Small intestine (tissue), 7 donors: ENCODE results near the gene ZNF318. TPM values are rescaled to one million over a fixed set of nuclear protein-coding genes. Genes with fewer than 3 reads are reported as not detected.
A peak's percentile ranks its signal among the peaks of the same experiment; 100 is the strongest.
"Not testable (repeated sequence)": the region's sequence is repeated elsewhere in the genome, so short reads cannot be mapped to it uniquely, and the experiment has no call there.

Experiments used
- DNase-seq, 2 donors: peaks; one replicate each; pipeline versions ENCODE4 v3.0.0 to v3.0.0-alpha.2; 2013
- FAIRE-seq: peaks from 2 replicates; lab custom pipeline; 2012; peaks lifted over from hg19 to GRCh38; lab: Jason Lieb, UNC
- H3K27ac ChIP-seq, 3 donors: one replicate each; pipeline ENCODE4 v1.5.1; 2013; ENCODE audit warnings: low read length in 2 of 3, mild to moderate bottlenecking in 2 of 3, control low read depth in 1 of 3, inconsistent platforms in 1 of 3, low read depth in 1 of 3, moderate library complexity in 1 of 3
- H3K27me3 ChIP-seq, 3 donors: one replicate each; pipeline ENCODE4 v1.6.1; 2013; ENCODE audit warnings: low read length in 3 of 3, inconsistent platforms in 1 of 3; ENCODE audit not compliant: control insufficient read depth in 3 of 3, insufficient read depth in 3 of 3
- H3K36me3 ChIP-seq, 3 donors: one replicate each; pipeline ENCODE4 v1.6.1; 2013; ENCODE audit warnings: low read length in 3 of 3, inconsistent platforms in 1 of 3, low read depth in 1 of 3, mild to moderate bottlenecking in 1 of 3, moderate library complexity in 1 of 3; ENCODE audit not compliant: control insufficient read depth in 3 of 3, insufficient read depth in 2 of 3
- H3K4me1 ChIP-seq, 3 donors: one replicate each; pipeline ENCODE4 v1.6.1; 2013; ENCODE audit warnings: low read length in 2 of 3, inconsistent platforms in 1 of 3, low read depth in 1 of 3, mild to moderate bottlenecking in 1 of 3, moderate library complexity in 1 of 3; ENCODE audit not compliant: control insufficient read depth in 3 of 3, insufficient read depth in 2 of 3
- H3K4me3 ChIP-seq, 3 donors: one replicate each; pipeline ENCODE4 v1.5.1; 2013; ENCODE audit warnings: low read length in 3 of 3, control low read depth in 1 of 3, inconsistent platforms in 1 of 3, low read depth in 1 of 3, mild to moderate bottlenecking in 1 of 3, moderate library complexity in 1 of 3
- H3K9me3 ChIP-seq, 2 donors: one replicate each; pipeline ENCODE4 v1.6.1; 2013; ENCODE audit warnings: low read depth in 1 of 2, low read length in 1 of 2; ENCODE audit not compliant: control insufficient read depth in 2 of 2, insufficient read depth in 1 of 2
- WGBS, 3 donors: extraction: QIAGEN DNeasy Blood & Tissue Kit; methylation state at CpG; one replicate each; pipeline ENCODE4 v1.1.7; 2013; 5-methylcytosine and 5-hydroxymethylcytosine counted together
- polyA plus RNA-seq, 4 donors: library from polyadenylated mRNA; stranded (reverse) in 3 of 4; unstranded in 1 of 4; fragments of 200-250 nt in 3 of 4; fragments of 120-200 nt in 1 of 4; gene quantifications; one replicate each; pipeline versions ENCODE4 v1.2.1 to v1.2.3, GENCODE V29; 2013
- donor health status: healthy with polysubstance abuse.
- donor health status: control.
- donor health status: control.
- donor health status: Bipolar disorder and iron deficiency.
- donor health status: healthy.

Gene ZNF318
- polyA plus RNA-seq, 4 donors, result 3.5 to 18.1 (median 5.0) TPM

- WGBS, 3 donors, result 89 to 92% (median 90%) methylated on average over 9 of the region's 9 CpGs
Measured at GRCh38 chr6:43367245-43367984, 2.0 kb downstream of the ZNF318 start.

GRCh38 chr6:43361269-43361668 lies 8.2 kb downstream of the ZNF318 start:
- Histone ChIP-seq H3K27ac (no peak overlapping the region), H3K4me3 (no peak overlapping the region), H3K4me1 (no peaks in the 10 kb centered on the region), H3K36me3 (peaks cover 6 to 45% (median 14%) of the 10 kb centered on the region in 3 donors), H3K9me3 (no peaks in the 10 kb centered on the region), H3K27me3 (no peaks in the 10 kb centered on the region)
- FAIRE-seq, result no peak
- no peak for DNase-seq
- WGBS, 3 donors, result 94 to 97% (median 96%) methylated on average over 2 of the region's 2 CpGs

More at GRCh38 chr6:43367245-43367984, 2.0 kb downstream of the ZNF318 start:
- Histone ChIP-seq H3K4me3 (no peak overlapping the region), H3K27me3 (no peaks in the 10 kb centered on the region), H3K36me3 (peaks cover 3 to 22% (median 7%) of the 10 kb centered on the region in 3 donors), H3K9me3 (no peaks in the 10 kb centered on the region), H3K4me1 (peaks cover 0 to 6% (median 4%) of the 10 kb centered on the region in 3 donors), H3K27ac (no peak overlapping the region)
- FAIRE-seq (no peak), DNase-seq (no peak)

- H3K27me3 ChIP-seq, result no peaks in the 10 kb centered on the region
- DNase-seq, result no peak
- peaks cover 7 to 48% (median 16%) of the 10 kb centered on the region in 3 donors for H3K36me3 ChIP-seq
- WGBS, 3 donors, result 93 to 100% (median 96%) methylated on average over 1 of the region's 1 CpG
- H3K9me3 ChIP-seq, result no peaks in the 10 kb centered on the region
- FAIRE-seq, result no peak
- H3K27ac ChIP-seq, result no peak overlapping the region
- no peak overlapping the region for H3K4me3 ChIP-seq
- no peaks in the 10 kb centered on the region for H3K4me1 ChIP-seq
Measured at GRCh38 chr6:43359831-43360230, 9.6 kb downstream of the ZNF318 start.

- no peak overlapping the region for H3K4me3 ChIP-seq
- H3K27me3 ChIP-seq, result no peaks in the 10 kb centered on the region
- H3K9me3 ChIP-seq, result no peaks in the 10 kb centered on the region
- FAIRE-seq (no peak), DNase-seq (no peak)
- no peaks in the 10 kb centered on the region for H3K4me1 ChIP-seq
- no peak overlapping the region for H3K27ac ChIP-seq
- H3K36me3 ChIP-seq, result peaks cover 11 to 52% (median 14%) of the 10 kb centered on the region in 3 donors
Measured at GRCh38 chr6:43359381-43359780, 10.1 kb downstream of the ZNF318 start.

GRCh38 chr6:43355862-43356590 lies 13.4 kb downstream of the ZNF318 start:
- Histone ChIP-seq H3K9me3 (no peaks in the 10 kb centered on the region), H3K4me3 (no peak overlapping the region), H3K27me3 (no peaks in the 10 kb centered on the region), H3K36me3 (peaks cover 5 to 37% (median 13%) of the 10 kb centered on the region in 3 donors), H3K27ac (no peak overlapping the region), H3K4me1 (no peaks in the 10 kb centered on the region)
- WGBS, 3 donors, result 94 to 100% (median 98%) methylated on average over 2 of the region's 2 CpGs
- DNase-seq (peak; percentile 60 to 67), FAIRE-seq (no peak)

GRCh38 chr6:43351951-43352350 lies 17.5 kb downstream of the ZNF318 start:
- not testable (repeated sequence) for H3K9me3 ChIP-seq, H3K27ac ChIP-seq, H3K4me3 ChIP-seq, FAIRE-seq, DNase-seq, H3K4me1 ChIP-seq, H3K27me3 ChIP-seq
- H3K36me3 ChIP-seq, result peaks cover 8 to 40% (median 12%) of the 10 kb centered on the region in 3 donors
- 94 to 96% (median 95%) methylated on average over 5 of the region's 5 CpGs for WGBS, 3 donors

GRCh38 chr6:43347444-43347843 lies 22.0 kb downstream of the ZNF318 start:
- H3K36me3 ChIP-seq, result peaks cover 3 to 39% (median 10%) of the 10 kb centered on the region in 3 donors
- no peaks in the 10 kb centered on the region for H3K4me1 ChIP-seq
- DNase-seq (no peak), FAIRE-seq (no peak)
- WGBS, 3 donors, result 92 to 96% (median 93%) methylated on average over 3 of the region's 3 CpGs
- H3K27me3 ChIP-seq, result no peaks in the 10 kb centered on the region
- no peak overlapping the region for H3K27ac ChIP-seq
- H3K4me3 ChIP-seq, result no peak overlapping the region
- H3K9me3 ChIP-seq, result no peaks in the 10 kb centered on the region

- DNase-seq, result no peak
Measured at GRCh38 chr6:43347021-43347420, 22.4 kb downstream of the ZNF318 start.

More at GRCh38 chr6:43347021-43347420, 22.4 kb downstream of the ZNF318 start:
- no peaks in the 10 kb centered on the region for H3K27me3 ChIP-seq
- no peak for FAIRE-seq
- peaks cover 5 to 43% (median 12%) of the 10 kb centered on the region in 3 donors for H3K36me3 ChIP-seq
- no peak overlapping the region for H3K4me3 ChIP-seq
- no peaks in the 10 kb centered on the region for H3K9me3 ChIP-seq
- WGBS, 3 donors, result 69 to 86% (median 81%) methylated on average over 3 of the region's 3 CpGs
- H3K4me1 ChIP-seq, result no peaks in the 10 kb centered on the region
- H3K27ac ChIP-seq, result no peak overlapping the region
